H1 (cell line): Measurements from ENCODE around the gene GPR15LG. TPM values are rescaled to one million over a fixed set of nuclear protein-coding genes. Genes with fewer than 3 reads are reported as not detected.

Experiments used
- TCF12 ChIP-seq: IDR thresholded peaks from 2 replicates; pipeline ENCODE4 v1.6.1; 2011; ENCODE audit warnings: low read depth, mild to moderate bottlenecking, low read length
- polyA plus RNA-seq, 7 experiments: library from polyadenylated mRNA; depleted of rRNA in 3 of 7; stranded (reverse) in 5 of 7; unstranded in 2 of 7; fragments of >200 nt in 5 of 7; fragments of 200-250 nt in 2 of 7; gene quantifications; 1 replicate in 5 of 7; 2 replicates in 1 of 7; 4 replicates in 1 of 7; pipeline versions ENCODE4 v1.2.1 to v1.2.3, GENCODE V29; 2011 to 2013; ENCODE audit warnings: missing spikeins in 2 of 7, mixed read lengths in 2 of 7
- total RNA-seq: library from RNA; stranded (reverse); fragmentation: NEBNext Ultra II Directional; extraction: Animal tissue kit (Norgen Biotek cat#: 25700); gene quantifications from 2 replicates; pipeline ENCODE4 v1.2.1, GENCODE V29; 2021
- TF ChIP-seq, protein P1 (sequence below): IDR thresholded peaks from 2 replicates; pipeline ENCODE4 v1.6.1; 2011; ENCODE audit warnings: low read depth, mild to moderate bottlenecking, low read length; ENCODE audit not compliant: insufficient read depth

Gene GPR15LG
- total and polyA plus RNA-seq, 2 of the 8 experiments (the other 6 are each of a cell fraction or from before 2014, with no cell fraction given), result not detected

DNA sequence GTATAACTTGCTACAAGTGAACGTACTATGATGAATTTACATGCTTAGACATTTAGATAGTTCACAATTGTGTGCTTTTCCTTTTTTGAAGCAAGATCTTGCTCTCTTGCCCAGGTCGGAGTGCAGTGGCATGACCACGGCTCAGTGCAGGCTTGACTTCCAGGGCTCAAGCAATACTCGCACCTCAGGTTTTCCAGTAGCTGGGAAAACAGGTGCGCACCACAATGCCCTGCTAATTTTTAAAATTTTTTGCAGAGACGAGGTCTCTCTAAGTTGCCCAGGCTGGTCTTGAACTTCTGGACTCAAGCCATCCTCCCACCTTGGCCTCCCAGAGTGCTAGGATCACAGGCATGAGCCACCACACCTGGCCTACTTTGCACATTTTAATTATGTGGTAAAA lies 1.8 kb downstream of the GPR15LG start (continued):
- TF ChIP-seq, protein P1, sequence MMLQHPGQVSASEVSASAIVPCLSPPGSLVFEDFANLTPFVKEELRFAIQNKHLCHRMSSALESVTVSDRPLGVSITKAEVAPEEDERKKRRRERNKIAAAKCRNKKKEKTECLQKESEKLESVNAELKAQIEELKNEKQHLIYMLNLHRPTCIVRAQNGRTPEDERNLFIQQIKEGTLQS, result no peak
- TF ChIP-seq TCF12, result no peak
